ENCODE measurements around the gene SCN4A. TPM values are rescaled to one million over a fixed set of nuclear protein-coding genes. Genes with fewer than 3 reads are reported as not detected.

SCN4A gene
- total RNA-seq, 1 donor from 2014 or later, result 0.95 TPM

GRCh38 chr17:64016231-64016784 is 43.6 kb upstream of the SCN4A start:
- no peak for TF ChIP-seq CTCF (IDR thresholded peaks at IDR 0.05; ENCODE audit: unreplicated experiment)
- peak overlapping the region; percentile 96 for H3K27ac Mint-ChIP-seq (ENCODE audit: unreplicated experiment)
- no peaks in the 10 kb centered on the region for H3K36me3 Mint-ChIP-seq (ENCODE audit: low read depth, unreplicated experiment)
- peak; percentile 21 for DNase-seq (ENCODE audit: low spot score)
- no peaks in the 10 kb centered on the region for H3K9me3 Mint-ChIP-seq (ENCODE audit: unreplicated experiment)
- H3K4me3 Mint-ChIP-seq (ENCODE audit: unreplicated experiment), result no peak overlapping the region
- peaks cover 36% of the 10 kb centered on the region for H3K4me1 Mint-ChIP-seq (ENCODE audit: unreplicated experiment)
- no peaks in the 10 kb centered on the region for H3K27me3 Mint-ChIP-seq (ENCODE audit: unreplicated experiment)

GRCh38 chr17:64015447-64015846 is 42.7 kb upstream of the SCN4A start:
- DNase-seq (ENCODE audit: low spot score), result no peak
- H3K4me3 Mint-ChIP-seq (ENCODE audit: unreplicated experiment), result no peak overlapping the region
- no peaks in the 10 kb centered on the region for H3K27me3 Mint-ChIP-seq (ENCODE audit: unreplicated experiment)
- H3K27ac Mint-ChIP-seq (ENCODE audit: unreplicated experiment), result peak overlapping the region; percentile 96
- H3K9me3 Mint-ChIP-seq (ENCODE audit: unreplicated experiment), result no peaks in the 10 kb centered on the region
- TF ChIP-seq CTCF (IDR thresholded peaks at IDR 0.05; ENCODE audit: unreplicated experiment), result no peak
- H3K36me3 Mint-ChIP-seq (ENCODE audit: low read depth, unreplicated experiment), result no peaks in the 10 kb centered on the region
- peaks cover 32% of the 10 kb centered on the region for H3K4me1 Mint-ChIP-seq (ENCODE audit: unreplicated experiment)

GRCh38 chr17:64009571-64010402 is 37.1 kb upstream of the SCN4A start:
- peaks cover 40% of the 10 kb centered on the region for H3K4me1 Mint-ChIP-seq (ENCODE audit: unreplicated experiment)
- H3K9me3 Mint-ChIP-seq (ENCODE audit: unreplicated experiment), result no peaks in the 10 kb centered on the region
- no peak overlapping the region for H3K27ac Mint-ChIP-seq (ENCODE audit: unreplicated experiment)
- H3K36me3 Mint-ChIP-seq (ENCODE audit: low read depth, unreplicated experiment), result peaks cover 3% of the 10 kb centered on the region
- peak overlapping the region; percentile 15 for H3K4me3 Mint-ChIP-seq (ENCODE audit: unreplicated experiment)
- no peak for DNase-seq (ENCODE audit: low spot score)
- peaks cover 7% of the 10 kb centered on the region for H3K27me3 Mint-ChIP-seq (ENCODE audit: unreplicated experiment)
- TF ChIP-seq CTCF (IDR thresholded peaks at IDR 0.05; ENCODE audit: unreplicated experiment), result no peak

GRCh38 chr17:64008830-64009229 is 36.1 kb upstream of the SCN4A start:
- no peak overlapping the region for H3K27ac Mint-ChIP-seq (ENCODE audit: unreplicated experiment)
- peaks cover 11% of the 10 kb centered on the region for H3K36me3 Mint-ChIP-seq (ENCODE audit: low read depth, unreplicated experiment)
- peaks cover 45% of the 10 kb centered on the region for H3K4me1 Mint-ChIP-seq (ENCODE audit: unreplicated experiment)
- no peak for TF ChIP-seq CTCF (IDR thresholded peaks at IDR 0.05; ENCODE audit: unreplicated experiment)
- no peak for DNase-seq (ENCODE audit: low spot score)
- no peak overlapping the region for H3K4me3 Mint-ChIP-seq (ENCODE audit: unreplicated experiment)
- peaks cover 10% of the 10 kb centered on the region for H3K27me3 Mint-ChIP-seq (ENCODE audit: unreplicated experiment)
- H3K9me3 Mint-ChIP-seq (ENCODE audit: unreplicated experiment), result no peaks in the 10 kb centered on the region

GRCh38 chr17:64008346-64008745 is 35.6 kb upstream of the SCN4A start:
- Mint-ChIP-seq H3K9me3 (ENCODE audit: unreplicated experiment) (no peaks in the 10 kb centered on the region), H3K36me3 (ENCODE audit: low read depth, unreplicated experiment) (peaks cover 15% of the 10 kb centered on the region), H3K4me1 (ENCODE audit: unreplicated experiment) (peaks cover 50% of the 10 kb centered on the region), H3K27me3 (ENCODE audit: unreplicated experiment) (peaks cover 10% of the 10 kb centered on the region), H3K27ac (ENCODE audit: unreplicated experiment) (no peak overlapping the region), H3K4me3 (ENCODE audit: unreplicated experiment) (no peak overlapping the region)
- no peak for TF ChIP-seq CTCF (IDR thresholded peaks at IDR 0.05; ENCODE audit: unreplicated experiment)
- no peak for DNase-seq (ENCODE audit: low spot score)
